Psoas muscle (tissue), 8 donors: ENCODE data around the gene FXR1. TPM values are rescaled to one million over a fixed set of nuclear protein-coding genes. Genes with fewer than 3 reads are reported as not detected.

ENCODE experiments used
- ATAC-seq, 4 donors: fragments of 200-7000 bp; cut with Tn5 transposase; one replicate each; pipeline ENCODE4 v1.9.1; 2020; ENCODE audit warnings: moderate library complexity in 3 of 4, mild to moderate bottlenecking in 2 of 4
- DNase-seq, 2 donors: peaks; one replicate each; pipeline ENCODE4 v3.0.0-alpha.2; 2020
- H3K27ac ChIP-seq: fragments of 200-600 bp; one replicate; pipeline ENCODE4 v1.8.0; 2022
- H3K27me3 ChIP-seq, 3 donors: fragments of 200-600 bp in 1 of 3; one replicate each; pipeline versions ENCODE4 v1.6.1 to v1.8.0; 2013 to 2022; ENCODE audit warnings: low read length in 2 of 3, mild to moderate bottlenecking in 2 of 3, moderate library complexity in 1 of 3; ENCODE audit not compliant: insufficient read depth in 3 of 3
- H3K36me3 ChIP-seq, 2 donors: fragments of 200-600 bp in 1 of 2; one replicate each; pipeline versions ENCODE4 v1.6.1 to v1.8.0; 2013 to 2022; ENCODE audit warnings: low read depth in 1 of 2, mild to moderate bottlenecking in 1 of 2, moderate library complexity in 1 of 2; ENCODE audit not compliant: insufficient read depth in 1 of 2
- H3K4me1 ChIP-seq: fragments of 200-600 bp; one replicate; pipeline ENCODE4 v1.8.0; 2022
- H3K4me3 ChIP-seq: fragments of 200-600 bp; one replicate; pipeline ENCODE4 v1.8.0; 2022; ENCODE audit warnings: mild to moderate bottlenecking
- H3K9me3 ChIP-seq: fragments of 200-600 bp; one replicate; pipeline ENCODE4 v1.8.0; 2022
- WGBS, 3 donors: extraction: QIAGEN DNeasy Blood & Tissue Kit; methylation state at CpG; one replicate each; pipeline versions ENCODE4 v1.1.6 to v1.1.7; 2013; 5-methylcytosine and 5-hydroxymethylcytosine counted together
- intact Hi-C, 2 donors: fragments of 100-400 bp; cut with DNase I; formaldehyde crosslinking; loops; one replicate each; pipeline versions ENCODE4 v1.11.0 to v1.14.2; 2022
- polyA plus RNA-seq, 3 donors: library from polyadenylated mRNA; stranded (reverse); fragments of 200-250 nt; gene quantifications; one replicate each; pipeline ENCODE4 v1.2.3, GENCODE V29; 2013
- total RNA-seq, 4 donors: library from RNA; stranded (reverse); fragmentation: NEBNext Ultra II Directional in 2 of 4; extraction: Animal tissue kit (Norgen Biotek cat#: 25700) in 2 of 4; gene quantifications; one replicate each; pipeline versions ENCODE4 v1.2.1 to v1.2.4, GENCODE V29; 2021 to 2023
- TF ChIP-seq, protein P1 (sequence below): fragments of 200-600 bp; IDR thresholded peaks from one replicate; pipeline ENCODE4 v1.8.0; 2022; ENCODE audit warnings: antibody characterized with exemption
- donor health status: healthy with polysubstance abuse.
- donor health status: DM: no; HTN: no; CAD: no; lungs with moderate emphysema.
- donor health status: Bipolar disorder and iron deficiency.
- donor health status: healthy.
- donor health status: DM: yes; HTN: yes; CAD: no.
- donor health status: DM: no; HTN: no; CAD: no.
- donor health status: DM: no; HTN: no; CAD: no.
- donor health status: DM: yes; HTN: yes; CAD: no.

FXR1 gene
- total and polyA plus RNA-seq, 7 donors, result 199 to 779 (median 674) TPM

GRCh38 chr3:181006541-181006940 is 94.1 kb downstream of the FXR1 start:
- TF ChIP-seq, protein P1, sequence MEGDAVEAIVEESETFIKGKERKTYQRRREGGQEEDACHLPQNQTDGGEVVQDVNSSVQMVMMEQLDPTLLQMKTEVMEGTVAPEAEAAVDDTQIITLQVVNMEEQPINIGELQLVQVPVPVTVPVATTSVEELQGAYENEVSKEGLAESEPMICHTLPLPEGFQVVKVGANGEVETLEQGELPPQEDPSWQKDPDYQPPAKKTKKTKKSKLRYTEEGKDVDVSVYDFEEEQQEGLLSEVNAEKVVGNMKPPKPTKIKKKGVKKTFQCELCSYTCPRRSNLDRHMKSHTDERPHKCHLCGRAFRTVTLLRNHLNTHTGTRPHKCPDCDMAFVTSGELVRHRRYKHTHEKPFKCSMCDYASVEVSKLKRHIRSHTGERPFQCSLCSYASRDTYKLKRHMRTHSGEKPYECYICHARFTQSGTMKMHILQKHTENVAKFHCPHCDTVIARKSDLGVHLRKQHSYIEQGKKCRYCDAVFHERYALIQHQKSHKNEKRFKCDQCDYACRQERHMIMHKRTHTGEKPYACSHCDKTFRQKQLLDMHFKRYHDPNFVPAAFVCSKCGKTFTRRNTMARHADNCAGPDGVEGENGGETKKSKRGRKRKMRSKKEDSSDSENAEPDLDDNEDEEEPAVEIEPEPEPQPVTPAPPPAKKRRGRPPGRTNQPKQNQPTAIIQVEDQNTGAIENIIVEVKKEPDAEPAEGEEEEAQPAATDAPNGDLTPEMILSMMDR, result no peak
- Histone ChIP-seq H3K27ac (no peak overlapping the region), H3K36me3 (no peaks in the 10 kb centered on the region), H3K4me3 (no peak overlapping the region), H3K9me3 (no peaks in the 10 kb centered on the region), H3K27me3 (no peaks in the 10 kb centered on the region), H3K4me1 (no peaks in the 10 kb centered on the region)
- no peak for ATAC-seq
- 85 to 90% (median 89%) methylated on average over 7 of the region's 7 CpGs for WGBS, 3 donors
- no peak for DNase-seq
- intact Hi-C loops, result no loop called here

DNA sequence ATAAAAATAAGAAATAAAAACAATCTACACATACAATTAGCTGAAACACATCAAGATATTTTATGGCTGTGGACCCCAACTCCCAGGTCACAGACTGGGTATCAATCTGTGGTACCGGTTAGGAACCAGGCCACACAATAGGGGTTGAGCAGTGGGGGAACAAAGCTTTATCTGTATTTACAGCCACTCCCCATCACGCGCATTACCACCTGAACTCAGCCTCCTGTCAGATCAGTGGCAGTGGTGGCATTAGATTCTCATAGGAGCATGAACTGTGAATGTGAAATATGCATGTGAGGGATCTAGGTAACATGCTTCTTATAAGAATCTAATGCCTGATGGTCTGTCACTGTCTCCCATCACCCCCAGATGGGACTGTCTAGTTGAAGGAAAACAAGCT is 94.8 kb downstream of the FXR1 start:
- H3K27me3 ChIP-seq, result no peaks in the 10 kb centered on the region
- H3K36me3 ChIP-seq, result no peaks in the 10 kb centered on the region
- intact Hi-C loops, result no loop called here
- WGBS, 3 donors, result 87 to 96% (median 93%) methylated on average over 3 of the region's 3 CpGs
- H3K4me3 ChIP-seq, result no peak overlapping the region
- H3K27ac ChIP-seq, result no peak overlapping the region
- DNase-seq (no peak), ATAC-seq (no peak)
- TF ChIP-seq, protein P1, result no peak
- H3K4me1 ChIP-seq, result no peaks in the 10 kb centered on the region
- no peaks in the 10 kb centered on the region for H3K9me3 ChIP-seq

GRCh38 chr3:181008796-181009195 is 96.3 kb downstream of the FXR1 start:
- no peaks in the 10 kb centered on the region for H3K27me3 ChIP-seq
- H3K27ac ChIP-seq, result no peak overlapping the region
- ATAC-seq, result no peak
- TF ChIP-seq, protein P1, result no peak
- no peaks in the 10 kb centered on the region for H3K4me1 ChIP-seq
- intact Hi-C loops, result no loop called here
- 62 to 67% (median 63%) methylated on average over 1 of the region's 1 CpG for WGBS, 3 donors
- H3K4me3 ChIP-seq, result no peak overlapping the region
- H3K36me3 ChIP-seq, result no peaks in the 10 kb centered on the region
- DNase-seq, result no peak
- H3K9me3 ChIP-seq, result no peaks in the 10 kb centered on the region

- no peak overlapping the region for H3K4me3 ChIP-seq
- no peaks in the 10 kb centered on the region for H3K9me3 ChIP-seq
- H3K36me3 ChIP-seq, result no peaks in the 10 kb centered on the region
- no peak for DNase-seq
- H3K27ac ChIP-seq, result no peak overlapping the region
- no peak for ATAC-seq
- no peaks in the 10 kb centered on the region for H3K4me1 ChIP-seq
- intact Hi-C loops, result no loop called here
- WGBS, 3 donors, result 82 to 84% (median 83%) methylated on average over 5 of the region's 5 CpGs
- TF ChIP-seq, protein P1, result no peak
- no peaks in the 10 kb centered on the region for H3K27me3 ChIP-seq
These were observed 96.8 kb downstream of the FXR1 start for GRCh38 chr3:181009225-181009624.

DNA sequence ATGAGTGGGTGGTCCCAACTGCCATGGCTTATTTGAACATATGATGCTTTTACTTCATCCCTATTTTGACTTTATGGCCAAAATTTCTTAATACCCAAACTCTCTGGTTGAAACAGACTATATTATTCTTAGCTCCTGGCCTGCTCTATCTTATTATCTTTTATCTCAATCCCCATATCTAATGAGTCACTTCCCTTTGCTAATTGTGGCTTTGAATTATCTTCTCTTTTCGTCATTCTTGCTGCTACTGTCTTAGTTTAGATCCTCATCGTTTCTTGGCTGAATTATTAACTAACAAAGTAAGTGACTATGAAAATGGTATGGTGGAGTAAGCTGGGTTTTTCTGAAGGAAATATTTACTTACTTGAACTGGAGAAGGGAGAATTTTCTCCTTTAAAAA is 105.2 kb downstream of the FXR1 start:
- H3K4me1 ChIP-seq, result no peaks in the 10 kb centered on the region
- DNase-seq (no peak), ATAC-seq (no peak)
- H3K9me3 ChIP-seq, result no peaks in the 10 kb centered on the region
- H3K4me3 ChIP-seq, result no peak overlapping the region
- no peaks in the 10 kb centered on the region for H3K36me3 ChIP-seq
- H3K27me3 ChIP-seq, result no peaks in the 10 kb centered on the region
- TF ChIP-seq, protein P1, result no peak
- intact Hi-C loops, result no loop called here
- no peak overlapping the region for H3K27ac ChIP-seq
- 65 to 68% (median 66%) methylated on average over 2 of the region's 2 CpGs for WGBS, 3 donors
